Smooth muscle cell of the pulmonary artery (primary cell): ENCODE data around the gene INA. TPM values are rescaled to one million over a fixed set of nuclear protein-coding genes. Genes with fewer than 3 reads are reported as not detected.

ENCODE experiments used
- total RNA-seq: library from RNA; depleted of rRNA; stranded (reverse); fragments of >200 nt; gene quantifications from 2 replicates; pipeline ENCODE4 v1.2.3, GENCODE V29; 2014

The INA gene
- 0.33 and 1.3 TPM in 2 replicates for total RNA-seq

DNA sequence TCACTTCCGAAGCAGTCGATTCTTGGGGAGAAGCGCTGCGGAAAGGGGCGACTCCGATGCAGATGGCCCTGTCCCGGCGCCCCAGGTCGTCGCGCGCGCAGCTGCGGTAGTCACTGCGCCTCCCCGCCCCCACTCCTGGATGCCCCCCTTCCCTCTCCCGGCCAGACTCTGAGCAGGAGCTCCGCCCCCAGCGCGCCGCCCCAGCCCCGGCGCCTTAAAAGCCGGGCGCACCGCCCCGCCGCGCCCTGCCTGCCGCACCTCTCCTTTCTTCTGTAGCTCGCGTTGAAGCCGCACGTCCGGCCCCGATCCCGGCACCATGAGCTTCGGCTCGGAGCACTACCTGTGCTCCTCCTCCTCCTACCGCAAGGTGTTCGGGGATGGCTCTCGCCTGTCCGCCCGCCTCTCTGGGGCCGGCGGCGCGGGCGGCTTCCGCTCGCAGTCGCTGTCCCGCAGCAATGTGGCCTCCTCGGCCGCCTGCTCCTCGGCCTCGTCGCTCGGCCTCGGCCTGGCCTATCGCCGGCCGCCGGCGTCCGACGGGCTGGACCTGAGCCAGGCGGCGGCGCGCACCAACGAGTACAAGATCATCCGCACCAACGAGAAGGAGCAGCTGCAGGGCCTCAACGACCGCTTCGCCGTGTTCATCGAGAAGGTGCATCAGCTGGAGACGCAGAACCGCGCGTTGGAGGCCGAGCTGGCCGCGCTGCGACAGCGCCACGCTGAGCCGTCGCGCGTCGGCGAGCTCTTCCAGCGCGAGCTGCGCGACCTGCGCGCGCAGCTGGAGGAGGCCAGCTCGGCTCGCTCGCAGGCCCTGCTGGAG, at the start of gene INA:
Gene INA (plus strand): TSS at position 243 of the 817 bp plus-strand sequence. CDS start 74 bp downstream, at position 317.

DNA sequence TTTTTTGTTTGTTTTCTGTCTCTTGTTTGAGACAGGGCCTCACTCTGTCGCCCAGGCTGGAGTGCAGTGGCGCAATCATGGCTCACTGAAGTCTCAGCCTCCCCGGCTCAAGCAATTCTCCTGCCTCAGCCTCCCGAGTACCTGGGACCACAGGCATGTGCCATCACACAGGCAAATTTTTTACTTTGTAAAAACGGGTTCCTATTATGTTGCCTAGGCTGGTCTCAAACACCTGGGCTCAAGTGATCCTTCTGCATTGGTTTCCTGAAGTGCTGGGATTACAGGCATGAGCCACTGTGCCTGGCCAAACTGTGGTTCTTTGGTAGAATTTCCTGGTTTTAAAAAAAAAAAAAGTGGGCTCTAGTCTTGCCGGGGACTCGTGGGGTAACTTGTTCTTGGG, 31.4 kb upstream of the INA start, which contains the start of gene RPEL1:
Gene RPEL1 (plus strand): TSS at position 301 of the 400 bp plus-strand sequence. CDS start 110 bp downstream, outside the sequence.

Other genes with a start within 250 kb of the INA start
- 69.8 and 71.2 TPM in 2 replicates for gene NT5C2, start 83.9 kb upstream of the INA start, total RNA-seq
- gene RPEL1, start 31.3 kb upstream of the INA start, total RNA-seq = 0.07 TPM in 1 of 2 replicates, not detected in the other
- gene PCGF6, start 74.0 kb downstream of the INA start, total RNA-seq = 8.3 and 8.5 TPM in 2 replicates
- gene TAF5, start 90.8 kb downstream of the INA start, total RNA-seq = 3.2 and 4.5 TPM in 2 replicates
- 71.9 and 103 TPM in 2 replicates for gene ATP5MK, start 119.3 kb downstream of the INA start, total RNA-seq
- gene PDCD11, start 119.5 kb downstream of the INA start, total RNA-seq = 28.0 and 47.1 TPM in 2 replicates
- gene CALHM2, start 175.2 kb downstream of the INA start, total RNA-seq = 22.6 and 39.7 TPM in 2 replicates
- gene CALHM1, start 181.8 kb downstream of the INA start, total RNA-seq = not detected in 2 replicates
- not detected in 2 replicates for gene CALHM3, start 202.1 kb downstream of the INA start, total RNA-seq
- gene NEURL1, start 216.6 kb downstream of the INA start, total RNA-seq = under 0.01 and 0.63 TPM in 2 replicates